WERI-Rb-1 (cell line): Measurements from ENCODE around the gene TAF1C.
A peak's percentile ranks its signal among the peaks of the same experiment; 100 is the strongest.

Experiments
- DNase-seq: peaks from one replicate; pipeline ENCODE4 v3.0.0-alpha.2; 2020
- H3K27ac ChIP-seq: fragments of 250-450 bp; sonication (Bioruptor Pico); 2 replicates; pipeline ENCODE4 v1.5.1; 2020; ENCODE audit warnings: mild to moderate bottlenecking, moderate library complexity
- H3K27me3 ChIP-seq: fragments of 250-450 bp; sonication (Bioruptor Pico); 2 replicates; pipeline ENCODE4 v1.5.1; 2021; ENCODE audit warnings: mild to moderate bottlenecking, low read depth, moderate library complexity; ENCODE audit not compliant: insufficient read depth, severe bottlenecking
- H3K36me3 ChIP-seq: fragments of 250-450 bp; sonication (Bioruptor Pico); 2 replicates; pipeline ENCODE4 v1.5.1; 2020; ENCODE audit warnings: mild to moderate bottlenecking, moderate library complexity
- H3K4me3 ChIP-seq: 2 replicates; pipeline ENCODE4 v1.5.1; 2011; ENCODE audit warnings: low read depth, mild to moderate bottlenecking, control low read depth, low read length
- H3K9me3 ChIP-seq: fragments of 250-450 bp; sonication (Bioruptor Pico); 2 replicates; pipeline ENCODE4 v1.5.1; 2021; ENCODE audit warnings: mild to moderate bottlenecking, moderate library complexity; ENCODE audit not compliant: severe bottlenecking
- TF ChIP-seq, protein P1 (sequence below): IDR thresholded peaks from 2 replicates; pipeline ENCODE4 v1.5.1; 2011; ENCODE audit warnings: low read depth, mild to moderate bottlenecking, control low read depth, inconsistent platforms, low read length

The TAF1C gene

DNA sequence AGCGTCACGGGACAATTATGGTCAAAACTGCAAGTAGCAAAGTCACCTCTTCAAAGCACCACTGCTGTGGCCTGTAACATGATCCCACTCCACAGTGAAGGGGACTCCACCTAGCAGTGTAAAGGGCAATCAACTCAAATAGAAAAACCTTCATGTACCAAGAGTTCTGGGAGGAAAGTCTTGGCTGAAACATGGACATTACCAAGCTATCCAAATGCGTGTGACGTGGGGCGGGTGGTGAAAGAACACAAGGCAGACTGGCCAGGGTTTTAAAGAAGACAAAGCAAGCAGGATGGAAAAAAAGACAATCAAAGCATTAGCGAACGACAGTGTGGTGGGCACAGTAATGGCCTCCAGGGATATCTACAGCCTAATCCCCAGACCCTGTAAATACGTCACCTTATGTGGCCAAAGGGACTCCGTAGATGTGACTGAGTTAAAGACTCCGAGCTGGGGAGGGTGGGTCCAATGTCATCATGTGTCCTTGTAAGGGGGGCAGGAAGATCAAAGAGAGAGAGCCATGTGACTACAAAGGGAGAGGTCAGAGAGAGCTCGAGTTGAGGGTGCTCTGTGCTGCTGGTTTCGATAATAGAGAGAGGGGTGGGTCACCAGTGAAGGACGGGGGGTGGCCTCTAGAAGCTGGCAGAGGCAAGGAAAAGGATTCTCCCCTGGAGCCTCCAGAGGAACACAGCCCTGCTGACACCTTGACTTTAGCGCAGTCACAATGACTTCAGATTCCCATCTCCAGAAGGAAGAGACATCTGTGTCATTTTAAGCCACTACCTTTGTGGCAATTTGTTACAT lies 47.8 kb downstream of the TAF1C start:
- H3K9me3 ChIP-seq = no peaks in the 10 kb centered on the region
- no peaks in the 10 kb centered on the region for H3K36me3 ChIP-seq
- H3K4me3 ChIP-seq = no peak overlapping the region
- DNase-seq = no peak
- H3K27ac ChIP-seq = peak overlapping the region; percentile 78
- H3K27me3 ChIP-seq = no peaks in the 10 kb centered on the region
- TF ChIP-seq, protein P1, sequence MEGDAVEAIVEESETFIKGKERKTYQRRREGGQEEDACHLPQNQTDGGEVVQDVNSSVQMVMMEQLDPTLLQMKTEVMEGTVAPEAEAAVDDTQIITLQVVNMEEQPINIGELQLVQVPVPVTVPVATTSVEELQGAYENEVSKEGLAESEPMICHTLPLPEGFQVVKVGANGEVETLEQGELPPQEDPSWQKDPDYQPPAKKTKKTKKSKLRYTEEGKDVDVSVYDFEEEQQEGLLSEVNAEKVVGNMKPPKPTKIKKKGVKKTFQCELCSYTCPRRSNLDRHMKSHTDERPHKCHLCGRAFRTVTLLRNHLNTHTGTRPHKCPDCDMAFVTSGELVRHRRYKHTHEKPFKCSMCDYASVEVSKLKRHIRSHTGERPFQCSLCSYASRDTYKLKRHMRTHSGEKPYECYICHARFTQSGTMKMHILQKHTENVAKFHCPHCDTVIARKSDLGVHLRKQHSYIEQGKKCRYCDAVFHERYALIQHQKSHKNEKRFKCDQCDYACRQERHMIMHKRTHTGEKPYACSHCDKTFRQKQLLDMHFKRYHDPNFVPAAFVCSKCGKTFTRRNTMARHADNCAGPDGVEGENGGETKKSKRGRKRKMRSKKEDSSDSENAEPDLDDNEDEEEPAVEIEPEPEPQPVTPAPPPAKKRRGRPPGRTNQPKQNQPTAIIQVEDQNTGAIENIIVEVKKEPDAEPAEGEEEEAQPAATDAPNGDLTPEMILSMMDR = no peak

DNA sequence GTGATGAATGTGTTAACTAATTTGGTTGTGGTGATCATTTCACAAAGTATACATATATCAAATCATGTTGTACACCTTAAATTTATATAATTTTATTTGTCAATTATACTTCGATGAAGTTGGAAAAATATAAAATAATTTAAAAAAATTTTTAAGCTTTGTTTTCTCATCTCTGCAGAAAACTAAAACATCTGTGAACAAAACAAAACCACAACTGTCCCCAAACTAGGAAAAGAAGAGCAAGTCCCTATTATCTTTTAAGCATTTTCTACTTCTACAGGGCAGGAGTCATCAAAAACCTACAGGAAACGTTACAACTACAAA lies 48.4 kb downstream of the TAF1C start:
- DNase-seq = no peak
- H3K9me3 ChIP-seq = no peaks in the 10 kb centered on the region
- H3K4me3 ChIP-seq = no peak overlapping the region
- no peaks in the 10 kb centered on the region for H3K27me3 ChIP-seq
- H3K36me3 ChIP-seq = no peaks in the 10 kb centered on the region
- TF ChIP-seq, protein P1 = no peak
- peak overlapping the region; percentile 78 for H3K27ac ChIP-seq

DNA sequence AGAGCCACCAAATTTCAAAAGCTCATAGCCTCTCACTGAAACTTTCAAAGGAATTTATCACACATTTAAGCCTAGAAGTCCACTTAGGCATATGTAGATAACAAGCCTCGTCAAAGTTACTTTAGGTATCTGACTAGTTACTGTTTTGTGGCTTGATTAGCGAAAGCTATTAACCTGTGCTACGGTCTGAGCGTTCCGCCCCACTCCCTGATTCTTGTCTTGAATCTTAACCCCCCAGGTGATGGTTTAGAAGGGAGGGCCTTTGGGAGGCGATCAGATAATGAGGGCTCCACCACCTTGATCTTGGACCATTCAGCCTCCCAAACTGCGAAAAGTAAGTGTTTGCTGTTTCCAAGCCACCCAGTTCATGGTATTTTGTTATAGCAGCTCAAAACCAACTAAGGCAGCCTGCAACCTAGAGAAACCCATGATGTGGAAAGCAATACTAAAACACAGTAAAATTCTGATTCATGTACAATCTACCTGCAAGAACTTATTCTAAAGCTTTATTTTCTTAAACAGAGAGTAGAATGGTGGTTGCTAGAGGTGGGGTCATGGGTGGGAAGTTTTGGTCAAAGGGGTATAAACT lies 49.0 kb downstream of the TAF1C start:
- Histone ChIP-seq H3K27me3 (no peaks in the 10 kb centered on the region), H3K36me3 (no peaks in the 10 kb centered on the region), H3K27ac (no peak overlapping the region), H3K4me3 (no peak overlapping the region), H3K9me3 (no peaks in the 10 kb centered on the region)
- DNase-seq = no peak
- TF ChIP-seq, protein P1 = no peak

DNA sequence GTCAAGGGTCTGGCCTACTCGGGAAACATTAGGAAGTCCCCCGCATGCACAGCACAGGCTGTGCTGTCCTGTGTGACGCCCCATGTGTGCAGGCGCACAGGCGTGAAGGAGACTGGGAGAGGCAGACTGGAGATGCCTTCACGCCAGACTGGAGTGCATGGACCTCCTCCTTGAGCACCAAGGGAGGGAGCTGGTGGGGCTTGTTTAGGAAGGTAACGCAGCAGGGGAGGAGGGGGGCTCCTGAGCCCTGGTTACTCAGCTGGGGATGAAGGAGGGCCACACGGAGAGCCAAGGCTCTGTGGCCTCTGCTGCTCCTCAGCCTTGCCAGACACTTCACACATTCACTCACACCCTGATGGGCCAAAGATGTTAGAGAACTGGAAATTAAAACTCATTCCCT lies 49.6 kb downstream of the TAF1C start:
- Histone ChIP-seq H3K4me3 (no peak overlapping the region), H3K27me3 (no peaks in the 10 kb centered on the region), H3K9me3 (no peaks in the 10 kb centered on the region), H3K36me3 (no peaks in the 10 kb centered on the region), H3K27ac (no peak overlapping the region)
- TF ChIP-seq, protein P1 = no peak
- no peak for DNase-seq

DNA sequence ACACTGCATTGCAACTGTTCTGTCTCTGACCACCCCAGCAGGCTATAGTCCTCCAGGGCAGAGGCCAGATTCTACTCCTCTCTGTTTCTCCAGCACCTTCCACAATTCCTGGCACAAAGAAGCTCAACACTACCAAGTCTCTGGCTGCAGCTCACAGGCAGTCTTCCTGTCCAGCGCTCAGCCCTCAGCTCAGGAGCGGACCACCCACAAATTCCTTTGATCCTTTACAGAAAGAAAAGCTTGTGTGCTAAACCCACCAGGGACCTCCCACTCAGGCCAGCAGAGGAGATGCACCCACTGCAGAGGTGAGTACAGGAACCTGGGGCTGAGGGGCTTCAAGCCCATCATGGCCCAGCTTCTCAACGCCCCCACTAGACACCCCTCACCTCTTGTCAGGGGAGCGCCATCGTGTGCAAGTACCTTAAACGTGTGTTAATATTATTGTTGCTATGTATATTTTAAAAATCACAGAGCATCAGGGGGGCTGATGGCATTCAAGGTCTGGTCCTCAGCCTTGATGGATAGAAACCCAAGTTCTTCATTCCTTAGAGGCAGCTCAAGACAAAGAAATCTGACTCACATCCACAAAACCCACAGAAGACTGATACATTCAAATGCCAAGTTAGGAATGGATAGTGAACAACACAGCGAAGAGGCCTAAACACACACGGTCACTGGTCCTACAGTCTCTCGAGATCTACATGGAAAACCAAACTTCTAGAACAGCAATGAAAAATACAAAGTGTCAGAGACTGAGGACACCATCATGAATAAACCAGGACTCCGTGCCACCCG lies 50.3 kb downstream of the TAF1C start:
- H3K36me3 ChIP-seq = no peaks in the 10 kb centered on the region
- no peaks in the 10 kb centered on the region for H3K9me3 ChIP-seq
- no peak overlapping the region for H3K27ac ChIP-seq
- no peak for DNase-seq
- no peaks in the 10 kb centered on the region for H3K27me3 ChIP-seq
- TF ChIP-seq, protein P1 = no peak
- no peak overlapping the region for H3K4me3 ChIP-seq
